Dermis blood vessel endothelial cell (primary cell): ENCODE measurements around the gene PLEKHD1. TPM values are rescaled to one million over a fixed set of nuclear protein-coding genes. Genes with fewer than 3 reads are reported as not detected.
A peak's percentile ranks its signal among the peaks of the same experiment; 100 is the strongest.

Experiments used
- DNase-seq: peaks from one replicate; pipeline ENCODE4 v3.0.0; 2010
- total RNA-seq: library from RNA; depleted of rRNA; stranded (reverse); fragments of >200 nt; gene quantifications from 2 replicates; pipeline ENCODE4 v1.2.3, GENCODE V29; 2014

PLEKHD1 gene
- total RNA-seq, 1 donor from 2014 or later, result not detected

DNA sequence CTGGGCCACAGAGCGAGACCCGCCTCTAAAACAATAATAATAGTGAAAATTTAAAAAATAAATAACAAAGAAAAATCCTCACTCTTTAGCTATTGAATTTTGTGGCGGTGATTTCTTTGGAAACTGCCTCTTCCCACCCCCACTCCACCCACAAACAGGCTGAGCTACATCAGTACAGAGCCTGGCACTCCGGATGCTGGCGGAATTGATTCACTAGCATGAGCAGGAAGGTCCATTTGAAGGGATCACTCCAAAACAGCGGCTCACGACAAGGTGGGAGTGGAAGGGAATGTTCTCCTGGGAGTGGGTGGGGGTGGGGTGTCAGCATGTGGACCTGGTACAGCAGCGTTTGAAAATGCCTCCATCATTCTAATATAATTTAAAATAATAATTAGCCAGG is 64.0 kb downstream of the PLEKHD1 start:
- no peak for DNase-seq

DNA sequence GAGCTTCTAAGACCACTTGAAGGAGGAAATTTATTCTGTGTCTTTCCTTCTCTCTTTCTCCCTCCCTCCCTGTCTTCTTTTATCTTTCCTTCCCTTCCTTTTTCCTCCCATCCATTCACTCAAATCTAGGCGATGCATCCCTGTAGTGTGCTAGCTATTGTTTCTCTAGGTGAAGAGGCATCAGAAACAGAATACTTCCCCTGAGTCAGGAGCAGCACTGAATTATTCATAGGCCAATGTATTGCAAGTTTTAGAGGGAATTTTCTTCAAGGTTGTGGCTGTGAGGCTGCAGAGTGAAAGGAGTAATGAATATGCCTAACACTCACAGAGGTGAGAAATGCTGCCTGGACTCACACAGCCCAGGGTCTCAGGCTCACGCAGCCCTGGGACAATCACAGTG is 67.0 kb downstream of the PLEKHD1 start:
- DNase-seq, result no peak

DNA sequence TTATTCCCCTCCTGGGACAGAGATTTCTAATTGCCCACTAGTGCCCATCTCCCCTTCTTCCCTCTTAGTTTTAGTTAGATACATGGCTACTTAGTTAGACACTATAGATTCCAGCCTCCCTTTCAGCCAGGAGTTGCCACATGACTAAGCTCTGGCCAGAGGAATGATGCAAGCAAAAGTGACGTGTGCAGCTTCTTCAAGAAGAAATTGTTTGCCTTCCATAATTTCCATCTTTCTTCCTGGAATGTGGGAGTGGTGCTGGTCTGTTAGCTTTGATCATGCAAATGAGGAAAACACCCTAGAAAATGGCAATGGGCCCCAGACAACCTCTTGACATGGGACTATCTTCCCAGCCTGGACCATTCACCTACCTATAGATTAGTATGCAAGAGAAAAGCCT is 68.7 kb downstream of the PLEKHD1 start:
- no peak for DNase-seq

DNA sequence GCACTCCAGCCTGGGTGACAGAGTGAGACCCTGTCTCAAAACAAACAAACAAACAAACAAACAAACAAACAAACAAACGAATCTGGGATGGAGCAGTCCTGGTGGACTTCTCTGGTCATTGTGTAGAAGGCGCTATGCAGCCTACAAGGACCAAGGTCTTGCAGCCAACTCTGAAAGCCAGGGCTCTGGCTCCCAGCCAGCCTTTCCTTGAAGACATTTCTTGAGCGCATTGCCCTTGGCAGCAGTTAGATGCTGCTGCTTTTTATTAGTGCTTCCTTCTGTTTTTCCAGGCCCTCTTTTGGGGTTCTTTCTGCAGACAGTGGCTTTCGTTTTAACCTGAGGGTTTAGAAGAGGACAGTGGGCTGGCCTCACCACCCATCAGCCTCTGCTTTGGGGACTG is 70.0 kb downstream of the PLEKHD1 start:
- no peak for DNase-seq

DNA sequence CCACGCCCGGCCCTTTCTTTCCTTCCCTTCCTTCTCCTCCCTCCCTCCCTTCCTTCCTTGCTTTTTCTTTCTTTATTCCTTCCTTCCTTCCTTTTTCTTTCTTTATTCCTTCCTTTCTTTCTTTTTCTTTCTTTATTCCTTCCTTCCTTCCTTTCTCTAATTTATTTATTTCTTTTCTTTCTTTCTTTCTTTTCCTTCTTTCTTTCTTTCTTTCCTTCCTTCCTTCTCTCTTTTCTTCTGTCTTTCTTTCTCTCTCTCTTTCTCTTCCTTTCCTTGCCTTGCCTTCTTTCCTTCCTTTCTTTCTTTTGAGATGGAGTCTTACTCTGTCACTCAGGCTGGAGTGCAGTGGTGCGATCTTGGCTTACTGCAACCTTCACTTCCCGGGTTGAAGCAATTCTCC is 74.2 kb downstream of the PLEKHD1 start:
- no peak for DNase-seq

DNA sequence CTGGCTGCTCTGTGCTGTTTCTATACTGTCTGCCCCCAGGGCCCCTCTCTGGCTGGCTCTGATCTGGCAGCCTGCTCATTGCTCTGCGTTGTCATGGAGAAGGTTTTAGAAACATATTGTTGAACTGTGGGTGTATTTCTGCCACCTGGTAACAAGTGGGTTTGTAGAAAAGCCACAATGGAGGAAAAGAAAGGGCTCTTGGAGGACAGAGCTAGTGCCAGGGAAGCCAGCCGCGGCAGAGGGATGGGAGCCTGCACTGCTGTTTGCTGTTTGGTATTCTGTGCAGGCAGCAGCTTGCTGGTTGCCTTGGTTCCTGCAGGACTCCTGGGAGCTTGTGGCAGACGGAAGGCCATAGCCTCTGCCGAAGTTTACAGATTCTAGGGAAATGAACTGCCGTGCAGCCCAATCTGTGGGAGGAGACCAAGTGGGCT is 75.1 kb downstream of the PLEKHD1 start:
- no peak for DNase-seq

DNA sequence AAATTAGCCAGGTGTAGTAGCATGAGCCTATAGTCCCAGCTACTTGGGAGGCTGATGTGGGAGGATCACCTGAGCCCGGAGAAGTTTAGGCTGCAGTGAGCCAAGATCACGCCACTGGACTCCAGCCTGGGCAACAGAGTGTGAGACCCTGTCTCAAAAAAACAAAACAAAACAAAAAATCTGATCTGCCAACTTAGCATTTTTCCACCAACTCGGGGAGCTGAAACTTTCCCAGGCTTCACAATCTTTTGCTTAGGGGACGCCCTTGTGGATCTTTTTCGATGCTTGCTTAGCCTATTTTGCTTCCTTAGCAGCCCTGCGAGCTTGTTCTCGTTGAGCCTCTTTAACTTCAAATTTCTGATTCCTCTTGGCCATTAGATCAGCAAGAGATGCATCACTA is 76.3 kb downstream of the PLEKHD1 start:
- no peak for DNase-seq

DNA sequence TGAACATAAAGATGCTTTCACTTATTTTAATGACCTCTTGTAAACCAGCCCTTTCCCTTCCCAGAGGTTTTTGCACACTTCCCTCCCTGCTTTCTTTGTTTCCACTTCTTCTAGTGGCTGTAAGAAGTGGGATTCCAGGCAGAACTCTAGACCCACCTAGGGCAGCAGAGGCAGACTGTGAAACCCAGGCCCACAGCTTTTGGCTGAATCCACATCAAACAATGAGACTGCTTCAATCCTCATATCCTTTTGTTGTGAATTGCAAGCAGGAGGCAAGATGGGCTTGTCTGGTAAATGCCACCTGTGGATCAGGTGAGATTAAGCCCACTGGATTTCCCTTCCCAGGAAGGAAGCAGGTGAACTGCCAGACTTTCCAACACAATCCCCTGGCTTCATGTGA is 77.4 kb downstream of the PLEKHD1 start:
- no peak for DNase-seq

DNA sequence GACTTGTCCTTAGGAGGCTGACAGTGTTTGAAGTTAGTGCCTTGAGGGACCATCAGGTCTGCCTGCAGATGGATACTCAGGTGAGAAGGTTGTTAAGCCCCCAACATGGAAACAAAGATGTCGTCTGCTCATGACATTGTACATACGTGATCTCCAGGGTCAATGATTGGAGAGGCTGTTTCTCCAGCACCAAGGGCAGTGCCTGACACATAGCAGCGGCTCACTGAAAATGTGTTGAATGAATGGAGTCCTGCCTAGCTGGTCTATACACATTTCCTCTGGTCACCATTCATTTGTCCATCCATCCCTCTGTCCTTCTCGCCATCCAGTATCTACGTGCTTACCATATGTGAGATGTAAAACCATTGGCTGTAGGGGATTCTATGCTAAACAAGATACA is 83.0 kb downstream of the PLEKHD1 start:
- DNase-seq, result no peak

DNA sequence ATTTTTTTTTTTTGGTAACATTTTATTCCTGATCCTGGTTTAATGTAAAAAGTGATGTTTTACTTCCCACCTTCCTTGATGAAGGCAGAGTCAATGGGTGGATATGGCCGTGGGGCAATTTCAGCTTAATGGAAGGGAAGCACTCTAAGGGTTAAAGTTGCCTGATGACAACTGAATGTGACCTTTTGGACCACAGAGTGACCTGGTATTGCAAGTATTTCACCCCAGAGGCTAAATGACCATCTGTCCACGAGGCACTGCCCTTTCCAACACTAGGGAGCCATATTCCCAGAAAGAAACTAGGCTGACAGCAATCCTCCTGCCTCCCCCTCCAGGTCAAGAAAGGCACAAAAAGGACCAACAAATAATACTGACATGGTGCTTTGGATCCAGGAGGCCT is 85.3 kb downstream of the PLEKHD1 start:
- no peak for DNase-seq

DNA sequence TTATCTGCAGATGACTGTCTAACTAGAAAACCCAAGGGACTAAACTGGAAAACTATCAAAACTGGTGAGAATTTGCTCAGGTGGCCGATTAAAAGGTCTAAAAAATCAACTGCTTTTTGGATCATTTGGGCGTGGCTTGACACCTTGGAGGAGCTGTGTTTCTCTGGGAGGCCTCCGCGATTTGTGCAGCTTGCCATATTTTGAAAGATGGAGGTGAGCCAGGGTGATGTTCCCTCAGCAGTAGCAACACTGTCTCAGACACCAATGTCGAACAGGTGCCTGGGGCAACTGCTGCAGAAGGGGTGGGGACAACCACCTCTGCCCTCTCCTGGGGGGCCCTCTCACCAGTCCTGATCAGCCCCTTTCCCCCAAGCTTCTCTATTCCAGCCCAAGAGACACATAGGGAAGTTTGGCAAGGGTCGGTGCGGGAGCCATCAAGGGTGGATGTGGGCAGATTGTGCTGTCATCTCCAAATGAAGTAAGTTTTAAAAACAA is 86.4 kb downstream of the PLEKHD1 start:
- DNase-seq, result no peak

DNA sequence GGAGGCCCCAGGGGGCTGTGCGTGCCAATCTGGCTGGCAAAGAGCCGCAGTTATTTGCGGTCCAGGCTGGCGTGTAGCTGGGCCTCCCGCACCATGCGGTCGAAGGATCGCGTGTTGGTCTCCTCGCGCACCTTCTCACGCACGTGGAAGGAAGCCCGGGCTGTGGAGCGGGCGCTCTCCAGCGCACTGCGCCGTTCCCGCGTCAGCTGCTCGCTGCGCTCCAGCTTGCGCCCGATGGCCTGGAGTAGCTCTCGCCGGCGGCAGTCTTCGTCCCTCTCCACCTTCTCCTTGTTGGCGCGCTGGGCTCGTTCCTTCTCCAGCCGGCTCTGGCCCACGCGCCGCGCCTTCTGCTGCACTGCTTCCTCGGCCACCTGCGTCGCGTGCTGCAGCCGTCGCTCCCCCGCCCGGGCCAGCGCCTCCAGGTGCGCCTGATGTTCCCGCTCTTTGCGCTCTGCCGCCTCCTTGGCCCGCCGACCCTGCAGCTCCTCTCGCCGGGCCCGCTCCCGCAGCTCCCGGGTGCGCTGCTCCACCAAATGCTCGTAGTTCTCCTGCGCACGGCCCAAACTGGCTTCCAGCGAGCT is 87.0 kb downstream of the PLEKHD1 start:
- DNase-seq, result peak; percentile 35

DNA sequence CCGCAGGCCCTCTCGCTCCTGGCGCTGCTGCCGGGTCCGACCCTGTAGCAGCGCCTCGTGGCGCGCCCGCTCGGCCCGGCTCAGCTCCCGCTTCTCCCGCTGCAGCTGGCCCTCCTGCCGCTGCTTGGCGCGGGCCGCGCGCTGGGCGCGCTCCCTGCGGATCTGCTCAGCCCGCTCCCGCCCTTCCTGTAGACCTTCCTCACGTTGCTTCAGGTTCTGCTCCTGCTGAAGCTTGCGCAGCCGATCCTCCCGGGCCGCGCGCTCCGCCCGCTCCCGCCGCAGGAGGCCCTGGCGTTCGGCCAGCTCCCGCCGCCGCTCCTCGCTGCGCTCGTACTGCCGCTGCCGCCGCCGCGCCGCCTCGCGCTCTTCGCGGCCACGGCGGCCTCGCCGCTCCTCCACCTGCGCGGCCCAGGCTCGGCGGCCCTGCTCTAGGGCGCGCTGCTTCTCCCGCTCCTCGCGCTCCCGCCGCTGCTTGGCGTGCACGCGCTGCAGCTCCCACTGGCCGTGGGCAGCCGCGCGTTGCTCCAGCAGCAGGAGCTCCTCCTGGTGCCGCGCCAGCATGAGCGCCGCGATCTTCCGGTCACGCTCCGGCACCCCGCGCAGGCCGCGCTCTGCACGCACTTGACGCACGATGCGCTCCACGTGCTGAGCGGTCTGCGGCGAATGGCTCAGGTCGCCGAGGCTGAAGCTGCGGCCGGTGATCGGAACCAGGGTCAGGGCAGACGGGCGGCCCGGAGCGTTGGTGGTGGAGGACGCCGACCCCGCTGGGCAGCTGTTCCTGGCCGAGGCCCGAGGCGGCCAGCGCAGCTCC is 87.7 kb downstream of the PLEKHD1 start:
- DNase-seq, result peak; percentile 39

DNA sequence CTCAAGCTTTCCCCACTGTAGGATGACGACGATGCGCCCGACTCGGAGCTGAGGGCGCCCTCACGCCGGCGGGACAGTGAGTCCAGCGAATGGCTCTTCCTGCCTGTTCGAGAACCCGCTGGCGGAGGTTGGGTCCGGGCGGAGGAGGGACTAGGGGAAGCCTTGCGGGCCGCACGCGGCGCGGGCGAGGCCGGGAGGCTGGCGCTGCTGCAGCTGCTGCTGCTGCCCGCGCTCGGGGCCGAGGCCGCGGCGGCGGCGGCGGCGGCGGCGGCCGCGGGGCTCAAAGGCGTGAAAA is 88.3 kb downstream of the PLEKHD1 start:
- DNase-seq, result no peak

DNA sequence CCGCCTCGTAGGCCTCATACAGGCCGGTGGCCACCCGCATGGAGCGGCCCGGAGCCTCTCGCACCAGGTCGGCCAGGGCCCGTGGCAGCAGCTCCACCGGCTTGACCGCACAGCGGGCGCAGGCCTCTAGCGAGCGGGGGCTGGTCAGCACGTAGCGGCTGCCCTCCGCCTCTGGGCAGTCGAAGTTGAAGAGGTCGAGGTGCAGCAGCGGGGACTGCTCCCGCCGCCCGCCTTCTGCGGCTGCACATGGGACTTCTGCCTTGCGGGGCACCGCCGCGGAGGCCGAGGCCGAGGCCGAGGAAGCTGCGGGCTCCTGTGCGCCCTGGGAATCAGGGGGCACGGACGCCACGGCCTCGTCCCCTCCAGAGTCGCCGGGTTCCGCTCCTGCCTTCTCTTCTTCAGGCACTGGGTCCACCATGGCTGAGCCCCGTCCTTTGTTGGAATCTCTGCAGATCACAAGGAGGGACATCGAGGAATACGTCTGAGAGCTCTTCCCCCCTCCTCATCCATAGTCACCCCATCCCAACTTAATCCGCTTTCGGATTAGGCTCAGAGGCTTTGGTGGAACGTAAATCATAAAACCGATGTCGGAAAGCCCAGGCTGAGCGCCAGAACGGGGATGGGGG is 88.8 kb downstream of the PLEKHD1 start:
- DNase-seq, result no peak

DNA sequence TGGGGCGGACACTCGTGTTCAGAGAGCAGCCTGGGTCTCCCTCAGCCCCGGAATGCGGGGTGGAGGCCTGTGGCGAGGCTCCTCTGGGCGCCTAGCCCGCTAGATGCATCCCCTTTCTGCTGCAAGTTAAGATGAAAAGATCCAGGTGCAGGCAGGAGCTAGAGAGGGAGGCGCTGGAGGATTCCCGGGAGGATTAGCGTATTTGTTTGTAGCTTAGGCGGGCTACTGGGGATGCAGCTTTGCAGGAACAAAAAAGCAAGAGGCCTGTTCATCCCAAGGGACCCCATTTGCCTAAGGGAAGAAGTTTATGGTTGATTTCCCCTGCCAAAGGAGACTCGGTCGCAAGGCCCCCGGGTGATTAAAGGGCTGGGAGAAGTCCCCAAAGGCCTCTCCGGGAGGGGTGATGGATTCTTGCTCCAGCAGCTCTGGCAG is 89.3 kb downstream of the PLEKHD1 start:
- DNase-seq, result no peak

DNA sequence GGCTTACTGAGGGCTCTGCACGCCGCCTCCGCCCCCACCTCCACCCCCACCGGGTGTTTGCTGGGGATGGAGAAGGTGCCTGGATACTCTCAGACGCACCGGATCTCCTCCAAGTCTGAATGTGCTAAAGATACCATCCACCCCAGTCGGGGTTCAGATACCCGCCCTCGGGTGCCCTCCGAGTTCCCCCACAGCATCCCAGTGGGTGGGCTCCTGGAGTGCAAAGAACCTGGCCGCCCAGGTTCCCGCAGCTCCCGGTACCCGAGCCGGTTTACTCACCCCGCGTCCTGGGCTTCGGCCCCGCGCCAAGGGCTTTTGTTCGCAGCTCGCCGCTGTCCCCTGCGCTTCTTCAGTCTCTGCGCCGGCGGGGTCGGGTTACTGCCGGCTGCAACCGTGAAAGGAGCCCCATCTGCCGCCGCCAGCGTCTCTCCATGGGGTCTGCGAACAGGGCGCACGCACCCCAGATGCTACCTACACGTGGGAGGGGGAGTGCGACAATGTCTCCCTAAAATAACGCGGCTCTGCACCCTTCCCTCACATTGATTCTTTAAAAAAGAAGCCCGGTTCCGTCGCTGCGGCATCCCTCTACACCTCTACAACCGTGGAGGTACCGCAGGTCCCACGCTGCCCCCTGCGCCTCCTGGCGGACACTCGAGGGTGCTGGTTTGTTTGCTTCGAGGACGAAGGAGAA is 89.9 kb downstream of the PLEKHD1 start, which contains the start of gene CCDC177:
CCDC177 (minus strand) TSS at position 609 of the 691 bp plus-strand sequence. CDS start 1,249 bp downstream, outside the sequence.
- DNase-seq, result peak; percentile 72

DNA sequence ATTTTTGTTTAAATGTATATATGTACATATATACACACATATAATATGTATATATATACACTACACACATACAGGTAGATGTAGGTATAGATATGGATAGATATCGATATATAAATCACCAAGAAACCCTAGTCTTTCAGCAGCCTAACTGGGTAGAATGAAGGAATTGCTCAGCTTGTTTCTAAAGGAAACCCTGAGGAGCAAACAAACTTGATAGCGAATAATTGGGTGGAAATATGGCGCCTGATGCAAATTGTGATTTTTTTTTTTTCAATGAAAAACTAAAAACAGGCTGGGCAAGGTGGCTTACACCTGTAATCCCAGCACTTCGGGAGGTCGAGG is 90.4 kb downstream of the PLEKHD1 start:
- no peak for DNase-seq

DNA sequence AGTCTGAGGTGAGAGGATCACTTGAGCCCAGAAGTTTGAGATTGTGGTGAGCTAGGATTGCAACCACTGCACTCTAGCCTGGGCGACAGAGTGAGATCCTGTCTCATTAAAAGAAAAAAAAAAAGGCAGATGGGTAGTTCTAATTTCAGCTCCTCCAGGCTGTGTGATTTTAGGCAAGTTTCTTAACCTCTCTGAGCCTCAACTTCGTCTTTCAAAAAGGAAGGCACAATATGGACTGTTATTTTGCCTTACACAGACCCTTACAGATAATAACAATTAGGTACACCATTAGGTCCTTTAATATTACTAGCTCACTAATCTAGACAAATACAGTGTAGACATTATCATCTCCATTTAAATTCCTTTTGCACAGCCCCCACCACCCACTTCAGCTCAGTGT is 94.9 kb downstream of the PLEKHD1 start:
- DNase-seq, result no peak

DNA sequence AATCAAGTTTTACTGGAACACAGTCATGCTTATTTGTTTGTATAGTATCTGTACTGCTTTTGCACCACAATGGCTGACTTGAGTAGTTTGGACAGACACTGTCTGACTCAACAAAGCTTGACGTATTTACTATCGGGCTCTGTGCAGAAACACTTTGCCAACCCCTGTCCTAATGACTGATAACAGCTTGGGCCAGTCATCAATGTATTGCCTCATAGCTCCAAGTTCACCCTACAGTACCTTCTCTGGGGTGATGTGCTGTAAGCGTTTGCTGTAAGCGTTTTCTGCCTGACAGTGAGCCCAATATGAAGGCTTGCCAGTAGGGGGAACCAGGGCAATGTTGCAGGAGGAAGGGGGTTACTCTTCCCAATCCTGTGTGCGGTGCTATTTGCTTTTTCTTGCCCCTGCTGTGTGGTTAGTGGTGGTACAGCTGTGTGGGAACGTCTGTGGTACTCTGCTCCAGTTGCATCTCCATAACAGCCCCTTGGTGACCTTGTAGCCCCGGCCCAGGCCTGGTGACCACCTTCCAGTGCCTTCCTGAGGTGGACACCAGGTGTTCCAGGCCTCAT is 95.6 kb downstream of the PLEKHD1 start:
- DNase-seq, result peak; percentile 69
